Panc1 (cell line): Measurements from ENCODE around the gene GYPC.
"Not testable (repeated sequence)": the region's sequence is repeated elsewhere in the genome, so short reads cannot be mapped to it uniquely, and the experiment has no call there.

Experiments used
- POLR2AphosphoS5 ChIP-seq: IDR thresholded peaks from 2 replicates; pipeline ENCODE4 v1.6.1; 2012; ENCODE audit warnings: mild to moderate bottlenecking, low read depth, low read length, moderate library complexity
- SIN3A ChIP-seq: IDR thresholded peaks from 2 replicates; pipeline ENCODE4 v1.6.1; 2012; ENCODE audit warnings: low read depth, mild to moderate bottlenecking, low read length, moderate library complexity, borderline replicate concordance; ENCODE audit not compliant: insufficient read depth
- TF ChIP-seq, protein P1 (sequence below): fragments of 450-650 bp; IDR thresholded peaks from 2 replicates; pipeline ENCODE4 v1.5.1; 2017; ENCODE audit warnings: mild to moderate bottlenecking
- TF ChIP-seq, protein P2 (sequence below), 2 experiments: IDR thresholded peaks; 2 replicates each; pipeline ENCODE4 v1.6.1; 2011 to 2012; ENCODE audit warnings: low read depth in 2 of 2, control low read depth in 1 of 2, low read length in 1 of 2, mild to moderate bottlenecking in 1 of 2, moderate library complexity in 1 of 2; ENCODE audit not compliant: insufficient read depth in 1 of 2

DNA sequence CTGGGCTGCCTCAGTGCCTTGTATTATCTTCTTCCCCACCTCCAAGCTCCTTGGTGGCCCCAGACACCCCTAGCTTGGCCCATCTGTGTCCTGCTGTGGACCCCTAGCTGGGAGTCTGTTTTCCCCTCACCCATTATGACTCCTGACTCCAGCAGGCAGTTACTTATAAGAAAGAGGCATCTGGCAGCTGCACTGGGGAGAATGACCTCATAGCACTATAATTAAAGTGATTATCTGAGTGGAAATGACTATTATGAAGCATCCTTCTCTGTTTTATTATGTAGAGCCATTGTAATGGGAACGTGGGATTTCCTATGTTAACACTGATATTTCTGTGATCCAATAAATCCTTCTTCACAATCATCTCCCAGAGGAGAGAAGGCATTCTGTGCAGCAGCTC lies 36.3 kb downstream of the GYPC start:
- TF ChIP-seq, protein P1, sequence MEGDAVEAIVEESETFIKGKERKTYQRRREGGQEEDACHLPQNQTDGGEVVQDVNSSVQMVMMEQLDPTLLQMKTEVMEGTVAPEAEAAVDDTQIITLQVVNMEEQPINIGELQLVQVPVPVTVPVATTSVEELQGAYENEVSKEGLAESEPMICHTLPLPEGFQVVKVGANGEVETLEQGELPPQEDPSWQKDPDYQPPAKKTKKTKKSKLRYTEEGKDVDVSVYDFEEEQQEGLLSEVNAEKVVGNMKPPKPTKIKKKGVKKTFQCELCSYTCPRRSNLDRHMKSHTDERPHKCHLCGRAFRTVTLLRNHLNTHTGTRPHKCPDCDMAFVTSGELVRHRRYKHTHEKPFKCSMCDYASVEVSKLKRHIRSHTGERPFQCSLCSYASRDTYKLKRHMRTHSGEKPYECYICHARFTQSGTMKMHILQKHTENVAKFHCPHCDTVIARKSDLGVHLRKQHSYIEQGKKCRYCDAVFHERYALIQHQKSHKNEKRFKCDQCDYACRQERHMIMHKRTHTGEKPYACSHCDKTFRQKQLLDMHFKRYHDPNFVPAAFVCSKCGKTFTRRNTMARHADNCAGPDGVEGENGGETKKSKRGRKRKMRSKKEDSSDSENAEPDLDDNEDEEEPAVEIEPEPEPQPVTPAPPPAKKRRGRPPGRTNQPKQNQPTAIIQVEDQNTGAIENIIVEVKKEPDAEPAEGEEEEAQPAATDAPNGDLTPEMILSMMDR = not testable (repeated sequence)
- TF ChIP-seq POLR2AphosphoS5, SIN3A: not testable (repeated sequence)
- TF ChIP-seq, protein P2, sequence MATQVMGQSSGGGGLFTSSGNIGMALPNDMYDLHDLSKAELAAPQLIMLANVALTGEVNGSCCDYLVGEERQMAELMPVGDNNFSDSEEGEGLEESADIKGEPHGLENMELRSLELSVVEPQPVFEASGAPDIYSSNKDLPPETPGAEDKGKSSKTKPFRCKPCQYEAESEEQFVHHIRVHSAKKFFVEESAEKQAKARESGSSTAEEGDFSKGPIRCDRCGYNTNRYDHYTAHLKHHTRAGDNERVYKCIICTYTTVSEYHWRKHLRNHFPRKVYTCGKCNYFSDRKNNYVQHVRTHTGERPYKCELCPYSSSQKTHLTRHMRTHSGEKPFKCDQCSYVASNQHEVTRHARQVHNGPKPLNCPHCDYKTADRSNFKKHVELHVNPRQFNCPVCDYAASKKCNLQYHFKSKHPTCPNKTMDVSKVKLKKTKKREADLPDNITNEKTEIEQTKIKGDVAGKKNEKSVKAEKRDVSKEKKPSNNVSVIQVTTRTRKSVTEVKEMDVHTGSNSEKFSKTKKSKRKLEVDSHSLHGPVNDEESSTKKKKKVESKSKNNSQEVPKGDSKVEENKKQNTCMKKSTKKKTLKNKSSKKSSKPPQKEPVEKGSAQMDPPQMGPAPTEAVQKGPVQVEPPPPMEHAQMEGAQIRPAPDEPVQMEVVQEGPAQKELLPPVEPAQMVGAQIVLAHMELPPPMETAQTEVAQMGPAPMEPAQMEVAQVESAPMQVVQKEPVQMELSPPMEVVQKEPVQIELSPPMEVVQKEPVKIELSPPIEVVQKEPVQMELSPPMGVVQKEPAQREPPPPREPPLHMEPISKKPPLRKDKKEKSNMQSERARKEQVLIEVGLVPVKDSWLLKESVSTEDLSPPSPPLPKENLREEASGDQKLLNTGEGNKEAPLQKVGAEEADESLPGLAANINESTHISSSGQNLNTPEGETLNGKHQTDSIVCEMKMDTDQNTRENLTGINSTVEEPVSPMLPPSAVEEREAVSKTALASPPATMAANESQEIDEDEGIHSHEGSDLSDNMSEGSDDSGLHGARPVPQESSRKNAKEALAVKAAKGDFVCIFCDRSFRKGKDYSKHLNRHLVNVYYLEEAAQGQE (IDR thresholded peaks at IDR 0.05; ENCODE audit: insufficient read depth in 1 of 2, low read depth in 2 of 2, low read length in 1 of 2) = not testable (repeated sequence)
